Measurements from ENCODE around the gene GSN. TPM values are rescaled to one million over a fixed set of nuclear protein-coding genes. Genes with fewer than 3 reads are reported as not detected.

Gene GSN
- total and polyA plus RNA-seq, 9 of the 15 experiments (the other 6 are each of a cell fraction or from before 2014, with no cell fraction given), result 0.39 to 16.6 (median 8.2) TPM

- no peak for TF ChIP-seq HMG20B (CRISPR knock-in tag; IDR thresholded peaks at IDR 0.05)
- no peak for TF ChIP-seq ADNP (tag; IDR thresholded peaks at IDR 0.05)
- no peak for TF ChIP-seq CBX5 (IDR thresholded peaks at IDR 0.05; ENCODE audit: borderline replicate concordance, low read depth)
- TF ChIP-seq LEF1 (IDR thresholded peaks at IDR 0.05), result no peak
- TF ChIP-seq BCL6 (CRISPR knock-in tag; IDR thresholded peaks at IDR 0.05), result no peak
- TF ChIP-seq KAT7 (CRISPR knock-in tag; IDR thresholded peaks at IDR 0.05; ENCODE audit: borderline replicate concordance), result no peak
- TF ChIP-seq PYGO2 (tag; IDR thresholded peaks at IDR 0.05), result 0 out of 2 replicates have a peak, but pooled peaks have one; percentile 32
- no peak for TF ChIP-seq SAFB2 (IDR thresholded peaks at IDR 0.05; ENCODE audit: borderline replicate concordance, low read depth, low read length, severe bottlenecking)
- TF ChIP-seq MGA (IDR thresholded peaks at IDR 0.05), result peak; percentile 45
- peak; percentile 63 to 71 for TF ChIP-seq NRF1 (conservative IDR thresholded peaks at IDR 0.05 in 1 of 2, IDR thresholded peaks at IDR 0.05 in 1 of 2)
- 0 out of 2 replicates have a peak, but pooled peaks have one; percentile 24 for TF ChIP-seq HINFP (tag; conservative IDR thresholded peaks at IDR 0.05; ENCODE audit: low read depth)
- TF ChIP-seq SMARCC2 (IDR thresholded peaks at IDR 0.05; ENCODE audit: low read depth), result no peak
These were observed 45.3 kb upstream of the GSN start (continued) for GRCh38 chr9:121222524-121223171.

Measured in K562 (cell line).